Fibroblast of lung (primary cell): ENCODE data around the gene PRR5L.

ENCODE experiments used
- CTCF ChIP-seq, 2 donors: IDR thresholded peaks in 1 of 2; conservative IDR thresholded peaks in 1 of 2; 1 replicate in 1 of 2; 2 replicates in 1 of 2; pipeline ENCODE4 v1.5.1; 2011 to 2012; ENCODE audit warnings: low read length in 2 of 2, control low read depth in 1 of 2, inconsistent platforms in 1 of 2, low read depth in 1 of 2, mild to moderate bottlenecking in 1 of 2
- EZH2 ChIP-seq: IDR thresholded peaks from 2 replicates; pipeline ENCODE4 v1.5.1; 2012; ENCODE audit warnings: low read length, control low read depth, mild to moderate bottlenecking; ENCODE audit errors: missing control alignments

GRCh38 chr11:36450110-36450572 is 154.1 kb downstream of the PRR5L start:
- TF ChIP-seq CTCF (conservative IDR thresholded peaks at IDR 0.05 in 1 of 2, IDR thresholded peaks at IDR 0.05 in 1 of 2; ENCODE audit: low read depth in 1 of 2, low read length in 2 of 2) (no peak), EZH2 (no peak)
